GM08714 (cell line): Measurements from ENCODE around the gene CCL28.
"Not testable (repeated sequence)": the region's sequence is repeated elsewhere in the genome, so short reads cannot be mapped to it uniquely, and the experiment has no call there.

Experiments used
- H3K4me3 ChIP-seq: fragments of 200-500 bp; sonication (Bioruptor generic); 2 replicates; pipeline ENCODE4 v1.5.1; 2014; ENCODE audit warnings: mild to moderate bottlenecking, low read length, inconsistent platforms
- ZNF274 ChIP-seq: IDR thresholded peaks from 2 replicates; pipeline ENCODE4 v1.6.1; 2012; ENCODE audit warnings: mild to moderate bottlenecking, low read depth, low read length

CCL28 gene, protein sequence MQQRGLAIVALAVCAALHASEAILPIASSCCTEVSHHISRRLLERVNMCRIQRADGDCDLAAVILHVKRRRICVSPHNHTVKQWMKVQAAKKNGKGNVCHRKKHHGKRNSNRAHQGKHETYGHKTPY

DNA sequence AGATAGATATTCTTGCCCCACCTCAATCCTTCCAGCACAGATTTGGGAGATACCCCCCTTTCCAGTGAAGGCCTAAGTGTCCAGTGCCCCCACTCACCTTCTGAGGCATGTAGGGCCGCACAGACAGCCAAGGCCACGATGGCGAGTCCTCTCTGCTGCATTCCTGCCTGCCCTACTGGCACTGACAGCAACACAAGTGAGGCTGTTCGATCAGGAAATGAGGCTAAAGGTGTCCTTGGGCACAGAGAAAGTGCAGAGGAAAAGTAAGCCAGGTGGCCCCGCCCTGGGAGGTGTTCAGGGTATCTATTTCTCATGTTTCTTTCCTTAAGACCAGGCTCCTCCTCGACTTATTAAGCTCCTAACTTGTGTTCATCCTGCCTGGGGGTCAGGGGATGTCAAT lies at the start of gene CCL28:
Gene CCL28 (minus strand): TSS at position 236 of the 400 bp plus-strand sequence. CDS start 75 bp downstream, at position 161.
- H3K4me3 ChIP-seq = no peak within 1 kb of the TSS
- TF ChIP-seq ZNF274 = no peak

DNA sequence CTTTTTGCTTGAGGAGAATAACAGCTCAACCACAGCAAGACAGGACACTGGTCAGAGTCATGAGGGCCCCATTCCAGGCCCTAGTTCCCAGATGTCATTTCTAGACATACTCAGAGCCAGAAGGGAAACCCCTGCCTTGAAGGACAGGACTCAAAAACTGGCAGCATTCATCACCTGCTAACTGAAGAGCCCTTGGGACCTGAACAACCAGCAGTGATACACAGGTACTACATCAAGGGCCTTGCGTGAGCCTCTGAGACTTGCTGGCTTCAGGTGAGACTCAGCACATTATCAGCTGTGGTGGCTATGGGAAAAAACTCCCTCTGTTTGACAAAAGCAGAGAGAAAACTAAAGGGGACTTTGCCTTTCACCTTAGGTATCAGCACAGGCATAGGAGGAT lies 48.9 kb upstream of the CCL28 start:
- no peak for TF ChIP-seq ZNF274
- H3K4me3 ChIP-seq = no peak overlapping the region

DNA sequence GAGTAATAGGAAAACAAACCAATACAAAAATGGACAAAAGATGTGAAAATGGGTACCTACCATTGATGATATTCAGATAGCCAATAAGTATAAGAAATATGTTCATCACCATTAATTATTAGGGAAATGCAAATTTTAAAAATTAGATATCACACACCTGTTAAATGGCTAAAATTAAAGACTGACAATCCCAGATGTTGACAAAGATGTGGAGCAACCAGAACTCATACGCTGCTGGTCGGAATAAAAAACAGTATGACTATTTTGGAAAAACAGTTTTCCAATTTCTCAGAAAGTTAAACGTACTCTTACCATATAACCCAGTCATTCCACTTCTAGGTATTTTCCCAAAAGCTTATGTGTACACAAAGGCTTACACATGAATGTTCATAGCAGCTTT lies 44.4 kb upstream of the CCL28 start:
- H3K4me3 ChIP-seq = no peak overlapping the region
- TF ChIP-seq ZNF274 = no peak

DNA sequence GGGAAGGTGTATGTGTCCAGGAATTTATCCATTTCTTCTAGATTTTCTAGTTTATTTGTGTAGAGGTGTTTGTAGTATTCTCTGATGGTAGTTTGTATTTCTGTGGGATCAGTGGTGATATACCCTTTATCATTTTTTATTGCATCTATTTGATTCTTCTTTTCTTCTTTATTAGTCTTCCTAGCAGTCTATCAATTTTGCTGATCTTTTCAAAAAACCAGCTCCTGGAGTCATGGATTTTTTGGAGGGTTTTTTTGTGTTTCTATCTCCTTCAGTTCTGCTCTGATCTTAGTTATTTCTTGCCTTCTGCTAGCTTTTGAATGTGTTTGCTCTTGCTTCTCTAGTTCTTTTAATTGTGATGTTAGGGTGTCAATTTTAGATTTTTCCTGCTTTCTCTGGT lies 29.4 kb upstream of the CCL28 start:
- not testable (repeated sequence) for H3K4me3 ChIP-seq

DNA sequence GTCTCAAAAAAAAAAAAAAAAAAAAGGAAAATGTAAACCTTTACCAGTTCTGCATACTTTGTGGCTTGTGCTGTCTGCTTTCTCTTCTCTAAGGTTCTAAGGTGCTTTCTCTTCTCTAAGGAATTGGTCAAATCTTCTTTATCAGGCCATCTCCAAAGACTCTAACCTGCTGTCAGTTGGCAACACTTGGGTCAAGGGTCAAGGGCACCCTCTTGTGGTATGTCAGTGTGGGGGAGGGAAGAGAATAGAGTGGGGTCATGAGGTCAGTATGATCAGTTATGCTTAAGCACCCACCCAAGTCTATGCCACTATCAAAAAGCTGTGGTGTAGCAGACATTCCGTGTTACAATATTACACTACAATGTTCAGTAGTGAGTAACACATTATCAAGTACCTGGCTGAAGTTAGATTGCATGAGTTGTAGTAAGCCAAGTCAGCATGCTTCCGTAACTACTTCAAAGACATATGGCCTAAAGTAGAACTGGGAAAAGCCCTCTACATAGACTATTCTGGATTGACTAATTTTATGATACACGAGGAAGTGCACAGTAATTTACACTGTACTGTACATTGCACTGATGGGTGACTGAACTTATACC lies 25.0 kb upstream of the CCL28 start:
- no peak overlapping the region for H3K4me3 ChIP-seq

DNA sequence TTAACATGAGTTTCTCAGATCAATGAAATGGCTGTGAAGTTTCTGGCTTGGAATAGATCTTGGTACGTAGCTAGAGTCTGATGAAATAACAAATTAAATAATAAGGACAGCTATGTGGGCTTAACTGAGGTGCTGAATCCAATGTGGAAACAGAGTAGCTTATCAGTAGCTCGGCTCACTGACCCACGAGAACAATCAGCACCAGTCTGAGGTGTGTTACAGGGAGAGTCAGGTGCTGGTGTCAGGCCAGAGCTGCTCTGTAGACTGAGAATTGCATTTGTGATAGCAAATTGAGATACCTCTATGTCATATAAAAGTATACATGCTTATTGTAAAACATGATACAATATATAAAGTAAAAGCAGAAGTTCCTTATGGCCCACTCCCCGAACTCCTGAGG lies 21.2 kb upstream of the CCL28 start:
- no peak overlapping the region for H3K4me3 ChIP-seq
- no peak for TF ChIP-seq ZNF274

More for the DNA sequence above, 25.0 kb upstream of the CCL28 start:
- no peak for TF ChIP-seq ZNF274

DNA sequence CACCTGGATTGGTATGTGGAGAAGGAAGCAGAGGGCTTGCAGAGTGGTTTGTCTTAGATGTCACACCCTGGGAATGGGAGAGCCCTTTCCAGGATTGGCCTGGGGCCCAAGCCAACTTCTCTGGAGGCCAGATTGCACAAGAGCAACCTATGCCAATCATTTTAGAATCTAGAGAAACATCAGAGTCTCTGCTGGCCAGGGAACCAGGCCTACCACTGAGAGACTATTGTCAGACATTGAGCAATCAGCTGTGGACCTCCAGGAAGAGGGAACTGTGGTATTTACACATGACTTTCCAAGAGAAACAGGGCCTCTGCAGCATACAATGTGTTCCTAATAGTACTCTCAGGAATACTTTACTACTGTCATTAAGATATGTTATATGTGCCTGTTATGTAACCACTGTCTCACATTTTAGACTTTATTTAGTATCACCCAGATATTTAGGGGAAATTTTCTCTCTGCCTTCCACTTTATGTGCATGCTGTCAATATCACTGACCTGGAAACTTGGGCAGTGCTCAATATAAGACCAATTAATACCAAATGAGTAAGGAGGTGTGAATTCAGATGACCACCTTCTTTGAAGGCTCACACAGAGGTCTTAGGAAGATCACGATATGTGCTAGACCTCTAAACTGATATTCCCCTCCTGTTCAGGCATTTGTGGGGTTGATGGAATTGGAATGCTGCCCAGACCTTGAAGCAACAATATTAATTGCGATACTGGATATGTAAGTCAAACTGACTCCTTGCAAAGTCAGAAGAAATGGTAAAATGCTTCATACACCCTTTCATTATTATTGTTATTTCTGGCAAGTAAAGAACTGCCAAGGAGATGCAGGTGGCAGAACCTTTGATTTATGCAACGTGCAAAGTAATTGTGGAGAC lies 20.5 kb upstream of the CCL28 start:
- H3K4me3 ChIP-seq = no peak overlapping the region
- TF ChIP-seq ZNF274 = no peak

DNA sequence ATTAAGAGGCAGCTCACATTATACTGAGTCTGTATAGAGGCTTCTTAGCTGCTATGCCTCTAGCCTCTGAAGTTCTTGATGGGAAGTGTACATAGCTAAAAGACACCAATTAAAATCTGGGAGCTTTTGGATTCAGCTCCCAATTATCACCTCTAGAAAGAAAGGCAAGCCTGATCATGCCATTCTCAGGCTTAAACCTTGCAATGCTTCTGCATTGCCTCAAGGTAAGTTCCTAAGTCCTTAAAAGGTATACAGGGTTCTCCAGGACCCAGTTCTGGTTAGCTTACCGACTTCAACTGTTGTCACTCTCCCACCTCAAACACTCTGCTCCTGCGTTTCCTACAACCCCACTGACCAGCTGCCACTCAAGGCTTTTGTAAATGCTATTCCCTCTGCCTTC lies 17.5 kb upstream of the CCL28 start:
- no peak overlapping the region for H3K4me3 ChIP-seq
- TF ChIP-seq ZNF274 = no peak

DNA sequence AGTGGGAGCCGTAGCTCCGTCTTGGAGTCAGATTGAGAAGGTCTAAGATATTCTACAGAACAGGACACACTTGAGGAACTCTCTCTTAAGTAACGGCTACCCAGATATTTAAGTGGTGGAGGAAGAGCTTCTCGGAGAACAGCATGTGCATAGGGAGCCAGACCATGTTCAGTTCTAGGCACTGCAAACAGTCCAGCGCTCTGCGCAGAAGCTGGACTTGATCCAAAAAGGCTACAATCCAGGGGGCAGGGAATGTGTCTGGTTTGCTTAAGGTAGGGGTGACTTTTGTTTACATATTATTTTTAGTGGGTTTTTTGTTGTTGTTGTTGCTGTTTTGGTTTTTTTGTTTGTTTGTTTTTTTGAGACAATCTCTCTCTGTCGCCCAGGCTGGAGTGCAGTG lies 16.8 kb upstream of the CCL28 start:
- TF ChIP-seq ZNF274 = no peak
- no peak overlapping the region for H3K4me3 ChIP-seq

DNA sequence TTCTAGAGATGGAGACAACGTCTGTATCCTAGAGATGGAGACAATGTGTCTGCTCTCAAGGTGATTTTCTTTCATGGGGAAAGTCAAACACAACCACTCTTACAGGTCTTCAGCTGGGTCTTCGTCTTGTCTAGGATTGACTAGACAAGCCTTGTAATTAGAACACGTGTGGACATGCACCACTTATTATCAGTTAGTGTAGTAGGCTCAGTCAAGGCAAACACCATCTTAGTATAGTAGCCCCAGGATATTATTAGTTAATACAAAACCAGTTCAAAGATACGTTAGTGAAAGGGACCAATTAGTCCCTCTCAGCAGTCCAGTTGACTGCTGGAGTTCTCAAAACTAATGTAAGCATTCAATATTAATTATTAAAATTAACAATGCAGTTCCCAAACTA lies 15.1 kb upstream of the CCL28 start:
- H3K4me3 ChIP-seq = no peak overlapping the region
- no peak for TF ChIP-seq ZNF274

DNA sequence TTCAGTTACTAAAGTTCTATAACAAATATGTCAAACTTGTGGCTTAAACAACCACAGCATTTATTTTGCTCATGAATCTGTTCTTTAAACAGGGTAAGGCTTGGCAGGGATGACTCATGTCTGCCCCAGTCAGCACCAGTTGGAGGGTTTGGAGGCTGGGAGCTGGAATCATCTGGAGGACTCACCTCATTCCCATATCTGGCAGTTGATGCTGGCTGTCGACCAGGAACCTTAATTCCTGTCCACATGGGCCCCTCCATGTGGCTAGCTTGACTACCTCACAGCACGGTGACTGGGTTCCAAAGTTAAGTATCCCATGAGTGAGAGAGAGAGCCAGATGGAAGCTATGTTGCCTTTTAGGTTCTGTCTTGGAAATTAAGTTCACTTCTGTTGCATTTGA lies 13.8 kb upstream of the CCL28 start:
- no peak for TF ChIP-seq ZNF274
- no peak overlapping the region for H3K4me3 ChIP-seq

DNA sequence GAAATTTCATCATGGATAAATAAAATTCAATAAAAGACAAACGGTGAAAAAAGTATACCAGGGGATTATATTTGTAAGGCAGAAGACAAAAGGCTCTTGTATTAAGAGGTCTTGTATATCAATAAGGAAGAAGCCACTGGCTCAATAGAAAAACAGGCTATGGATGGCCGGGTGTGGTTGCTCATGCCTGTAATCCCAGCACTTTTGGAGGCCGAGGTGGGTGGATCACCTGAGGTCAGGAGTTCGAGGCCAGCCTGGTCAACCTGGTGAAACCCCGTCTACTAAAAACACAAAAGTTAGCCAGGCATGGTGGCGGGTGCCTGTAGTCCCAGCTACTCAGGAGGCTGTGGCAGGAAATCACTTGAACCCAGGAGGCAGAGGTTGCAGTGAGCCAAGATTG lies 10.9 kb upstream of the CCL28 start:
- H3K4me3 ChIP-seq = not testable (repeated sequence)

DNA sequence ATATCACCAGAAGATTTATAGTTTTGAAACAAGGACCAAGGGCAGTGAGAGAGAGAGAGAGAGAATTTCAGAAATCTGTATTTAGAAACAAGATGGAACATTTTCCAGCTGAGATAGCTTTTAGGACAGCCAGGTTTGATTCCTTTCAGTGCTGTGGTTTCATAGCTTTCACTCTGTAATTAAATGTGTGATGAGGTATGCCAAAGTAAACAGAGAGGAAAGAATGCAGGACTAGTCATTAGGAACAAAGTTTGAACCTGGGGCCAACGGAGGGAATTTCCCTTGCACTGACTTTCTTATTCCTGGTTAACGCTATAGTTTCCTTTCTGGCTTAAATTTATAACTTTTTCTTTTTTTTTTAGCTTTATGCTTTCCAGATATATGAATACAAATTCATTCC lies 10.0 kb upstream of the CCL28 start:
- H3K4me3 ChIP-seq = no peak overlapping the region
- no peak for TF ChIP-seq ZNF274

DNA sequence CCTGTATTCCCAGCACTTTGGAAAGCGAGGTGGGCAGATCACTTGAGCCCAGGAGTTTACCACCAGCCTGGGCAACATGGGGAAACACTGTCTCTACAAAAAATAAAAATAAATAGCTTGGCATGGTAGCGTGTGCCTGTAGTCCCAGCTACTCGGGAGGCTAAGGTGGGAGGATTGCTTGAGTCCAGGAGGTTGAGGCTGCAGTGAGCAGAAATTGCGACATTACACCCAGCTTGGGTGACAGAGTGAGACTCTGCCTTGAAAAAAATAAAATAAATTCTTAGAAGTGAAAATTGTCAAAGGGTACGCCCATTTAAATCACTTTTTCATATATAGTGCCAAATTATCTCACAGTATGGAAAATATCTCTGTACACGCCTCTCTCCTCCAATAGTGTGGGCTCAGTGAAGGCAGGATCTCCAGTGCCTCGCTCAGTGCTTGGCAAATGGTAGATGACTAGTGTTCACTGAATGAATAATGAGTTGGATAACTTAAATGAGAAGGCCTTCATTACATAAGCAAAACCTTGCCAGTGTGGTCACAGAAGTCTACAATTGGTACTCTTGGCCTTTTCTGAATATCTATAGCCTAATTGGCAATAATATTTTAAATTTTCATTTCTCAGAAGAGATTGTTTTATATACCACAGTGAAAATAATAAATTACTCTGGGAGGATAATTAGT lies 9.4 kb upstream of the CCL28 start:
- no peak overlapping the region for H3K4me3 ChIP-seq
- no peak for TF ChIP-seq ZNF274

DNA sequence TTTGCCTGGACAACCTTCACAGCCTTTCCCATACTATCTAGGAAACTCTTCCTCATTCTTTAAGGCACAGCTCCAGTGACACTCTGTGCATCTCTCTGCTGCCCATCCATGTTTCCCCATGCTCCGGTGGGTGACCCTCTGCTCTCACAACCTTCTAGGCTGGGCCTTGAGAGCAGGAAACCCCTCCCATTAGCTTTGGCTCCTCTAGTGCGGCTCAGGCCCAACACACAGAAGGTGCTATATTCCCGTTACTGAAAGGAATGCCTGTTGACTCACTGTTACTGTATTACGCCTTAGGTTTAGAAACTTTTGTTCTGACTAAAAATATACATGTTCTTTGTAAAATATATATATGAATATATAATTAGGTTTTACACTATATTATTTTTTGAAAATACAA lies 8.1 kb upstream of the CCL28 start:
- no peak for TF ChIP-seq ZNF274
- no peak overlapping the region for H3K4me3 ChIP-seq
